ENCODE data around the gene FSTL4.
A peak's percentile ranks its signal among the peaks of the same experiment; 100 is the strongest.

Gene FSTL4

DNA sequence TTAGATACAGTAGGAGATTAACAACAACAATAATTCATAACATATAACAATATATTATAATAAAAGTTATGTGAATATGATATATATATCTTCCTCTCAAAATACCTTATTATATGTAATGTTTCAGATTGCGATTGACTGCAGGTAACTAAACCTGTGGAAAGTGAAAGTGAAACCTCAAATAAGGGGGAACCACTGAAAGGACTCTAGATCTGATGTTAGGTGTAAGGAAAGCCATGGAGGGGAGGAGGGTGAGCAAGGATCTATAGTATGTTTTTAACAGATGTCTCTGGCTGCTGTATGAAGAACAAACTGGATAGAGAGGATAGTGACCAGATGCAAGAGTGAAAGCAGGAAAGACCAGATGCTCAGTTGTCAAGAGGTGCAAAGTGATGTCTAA lies 5.8 kb upstream of the FSTL4 start:
- ChIA-PET POLR2A (no interaction called here), CTCF (no interaction called here)
- DNase-seq (ENCODE audit: low read depth, low spot score), result no peak
- H3K4me3 ChIP-seq (ENCODE audit: low read depth, low read length), result no peak overlapping the region
- TF ChIP-seq, protein P1, sequence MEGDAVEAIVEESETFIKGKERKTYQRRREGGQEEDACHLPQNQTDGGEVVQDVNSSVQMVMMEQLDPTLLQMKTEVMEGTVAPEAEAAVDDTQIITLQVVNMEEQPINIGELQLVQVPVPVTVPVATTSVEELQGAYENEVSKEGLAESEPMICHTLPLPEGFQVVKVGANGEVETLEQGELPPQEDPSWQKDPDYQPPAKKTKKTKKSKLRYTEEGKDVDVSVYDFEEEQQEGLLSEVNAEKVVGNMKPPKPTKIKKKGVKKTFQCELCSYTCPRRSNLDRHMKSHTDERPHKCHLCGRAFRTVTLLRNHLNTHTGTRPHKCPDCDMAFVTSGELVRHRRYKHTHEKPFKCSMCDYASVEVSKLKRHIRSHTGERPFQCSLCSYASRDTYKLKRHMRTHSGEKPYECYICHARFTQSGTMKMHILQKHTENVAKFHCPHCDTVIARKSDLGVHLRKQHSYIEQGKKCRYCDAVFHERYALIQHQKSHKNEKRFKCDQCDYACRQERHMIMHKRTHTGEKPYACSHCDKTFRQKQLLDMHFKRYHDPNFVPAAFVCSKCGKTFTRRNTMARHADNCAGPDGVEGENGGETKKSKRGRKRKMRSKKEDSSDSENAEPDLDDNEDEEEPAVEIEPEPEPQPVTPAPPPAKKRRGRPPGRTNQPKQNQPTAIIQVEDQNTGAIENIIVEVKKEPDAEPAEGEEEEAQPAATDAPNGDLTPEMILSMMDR (IDR thresholded peaks at IDR 0.05; ENCODE audit: insufficient read depth, low read length, missing control alignments), result no peak

DNA sequence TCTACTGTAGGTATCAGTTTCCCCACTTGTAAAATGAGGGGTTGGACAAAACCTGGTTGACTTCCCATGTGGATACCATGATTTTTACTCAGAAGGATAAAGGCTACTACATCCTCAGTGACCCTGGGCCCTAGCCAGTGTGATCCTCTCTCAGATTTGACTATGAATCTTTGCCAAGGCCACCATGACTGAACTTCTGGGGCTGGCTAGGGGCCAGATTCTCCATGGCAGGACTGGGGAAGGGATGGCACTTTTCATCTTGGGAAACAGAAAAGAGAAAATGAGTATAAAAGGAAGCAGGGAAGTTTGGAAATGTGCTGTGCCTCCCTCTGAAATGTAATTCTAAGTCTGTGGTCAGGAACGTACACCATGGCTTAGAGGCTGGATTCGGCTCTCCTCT lies 1.4 kb upstream of the FSTL4 start:
- ChIA-PET CTCF (no interaction called here), POLR2A (no interaction called here)
- DNase-seq (ENCODE audit: low read depth, low spot score), result no peak
- TF ChIP-seq, protein P1 (IDR thresholded peaks at IDR 0.05; ENCODE audit: insufficient read depth, low read length, missing control alignments), result no peak
- no peak overlapping the region for H3K4me3 ChIP-seq (ENCODE audit: low read depth, low read length)

DNA sequence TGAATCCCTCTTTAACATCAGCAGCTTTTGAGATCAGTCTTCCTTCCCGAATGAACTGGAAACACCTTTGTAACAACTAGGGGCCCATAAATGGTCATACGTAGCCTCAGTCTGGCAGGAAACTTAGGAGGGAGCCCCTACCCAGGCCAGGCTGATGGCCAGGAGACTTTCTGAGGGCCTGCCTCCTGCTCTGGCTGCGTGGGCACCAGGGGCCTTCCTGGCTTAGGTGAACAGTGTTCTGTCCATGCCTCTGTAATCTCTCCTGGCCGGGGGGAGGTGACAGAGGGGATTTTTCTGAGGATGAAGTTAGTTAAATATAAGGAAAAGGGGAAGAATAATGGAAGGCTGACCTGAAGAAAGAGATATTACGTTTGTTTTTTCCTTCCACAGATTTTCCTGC lies 843 bp upstream of the FSTL4 start:
- ChIA-PET CTCF (no interaction called here), POLR2A (no interaction called here)
- H3K4me3 ChIP-seq (ENCODE audit: low read depth, low read length), result no peak overlapping the region
- TF ChIP-seq, protein P1 (IDR thresholded peaks at IDR 0.05; ENCODE audit: insufficient read depth, low read length, missing control alignments), result no peak
- no peak for DNase-seq (ENCODE audit: low read depth, low spot score)

DNA sequence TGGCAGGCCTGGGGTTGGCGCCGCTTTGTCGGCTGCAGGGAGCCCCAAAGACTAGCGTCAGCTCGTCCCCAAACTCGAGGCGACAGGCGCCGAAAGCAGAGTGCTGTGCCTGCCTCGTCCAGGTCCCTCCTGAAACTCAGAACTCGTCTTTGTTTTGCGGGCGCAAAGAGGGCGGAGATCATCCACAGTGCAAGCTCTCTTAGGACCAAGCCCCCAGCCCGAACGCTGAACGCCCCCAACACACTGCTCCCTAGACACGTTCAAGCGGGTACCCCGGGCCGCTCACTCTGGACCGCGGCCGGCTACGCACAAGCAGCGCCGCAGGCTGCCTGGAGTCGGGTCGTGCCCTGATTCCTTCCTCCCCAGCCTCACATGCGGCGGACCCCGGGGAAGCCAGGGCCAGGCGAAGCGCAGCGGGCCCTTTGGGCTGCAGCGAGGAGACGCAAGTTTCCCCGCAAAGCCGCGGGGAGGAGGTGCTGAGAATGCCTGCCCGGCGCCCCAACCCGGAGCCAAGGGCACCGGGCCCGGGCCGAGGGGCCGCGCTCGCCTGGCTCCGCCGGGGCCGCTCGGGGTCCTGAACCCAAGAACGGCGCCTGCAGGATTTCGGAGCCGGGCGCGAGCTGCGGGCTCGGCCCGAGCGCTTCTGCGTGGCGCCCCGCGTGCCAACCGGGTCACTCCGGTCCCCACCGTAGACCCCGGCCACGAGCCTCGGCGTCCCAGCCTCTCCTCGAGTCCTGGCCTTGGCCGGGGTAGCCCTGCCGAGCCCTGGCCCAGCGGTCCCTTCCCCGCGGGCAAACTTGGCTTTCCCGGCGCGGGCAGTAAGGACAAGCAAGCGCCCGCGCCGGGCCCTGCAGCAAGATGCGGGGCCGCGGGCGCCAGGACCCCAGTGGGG lies 738 bp downstream of the FSTL4 start:
- ChIA-PET POLR2A (no interaction called here), CTCF (interaction anchor here (1.1 kb wide), 1 partner anchor 500 kb away, joined by 5 read pairs; no protein-coding TSS in a partner anchor)
- no peak overlapping the region for H3K4me3 ChIP-seq (ENCODE audit: low read depth, low read length)
- no peak for DNase-seq (ENCODE audit: low read depth, low spot score)
- TF ChIP-seq, protein P1 (IDR thresholded peaks at IDR 0.05; ENCODE audit: insufficient read depth, low read length, missing control alignments), result no peak

DNA sequence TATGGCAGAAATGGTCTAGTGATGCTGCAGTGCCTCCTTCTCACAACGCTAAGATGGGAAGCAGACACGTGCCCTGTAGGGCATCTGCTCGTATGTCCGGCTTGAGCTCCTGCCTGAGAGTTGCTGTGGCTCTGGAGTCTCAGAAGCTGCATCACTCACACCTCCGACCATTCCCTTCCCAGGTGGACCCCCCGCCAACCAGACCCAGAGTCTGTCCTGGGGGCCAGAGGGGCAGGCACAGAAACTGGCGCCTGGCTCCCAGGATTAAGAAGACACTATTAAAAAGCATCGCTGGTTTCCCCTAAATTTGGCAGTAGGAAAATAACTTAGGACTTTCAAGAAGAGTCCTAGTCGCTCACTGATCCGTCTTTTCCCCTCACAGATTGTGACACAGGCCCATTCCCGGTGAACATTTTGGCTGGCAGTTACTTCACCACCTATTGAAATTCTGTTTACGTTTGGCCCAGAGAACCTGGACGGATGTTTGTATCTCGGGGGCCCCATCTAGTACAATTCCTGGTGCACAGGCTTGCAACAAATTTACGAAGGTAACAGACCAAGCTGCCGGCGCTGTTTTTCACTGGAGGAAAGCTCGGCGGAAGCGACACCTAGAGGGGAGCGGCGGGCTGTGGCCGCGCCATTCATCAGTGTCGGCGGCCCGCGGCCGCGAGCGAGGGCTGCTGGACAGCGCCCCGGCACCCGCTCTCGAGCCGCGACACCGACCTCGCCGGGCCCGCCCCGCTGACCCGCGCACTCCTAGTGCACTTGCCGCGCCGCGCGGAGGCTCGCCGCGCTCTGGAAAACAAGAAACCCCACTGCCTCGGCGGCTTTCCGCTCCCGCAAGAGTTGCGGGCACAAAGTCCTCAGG lies 1.6 kb downstream of the FSTL4 start:
- no peak for DNase-seq (ENCODE audit: low read depth, low spot score)
- no peak overlapping the region for H3K4me3 ChIP-seq (ENCODE audit: low read depth, low read length)
- POLR2A ChIA-PET, result no interaction called here
- TF ChIP-seq, protein P1 (IDR thresholded peaks at IDR 0.05; ENCODE audit: insufficient read depth, low read length, missing control alignments), result peak; percentile 26
- CTCF ChIA-PET, result interaction anchor here (1.1 kb wide), 1 partner anchor 499 kb away, joined by 5 read pairs; no protein-coding TSS in a partner anchor

DNA sequence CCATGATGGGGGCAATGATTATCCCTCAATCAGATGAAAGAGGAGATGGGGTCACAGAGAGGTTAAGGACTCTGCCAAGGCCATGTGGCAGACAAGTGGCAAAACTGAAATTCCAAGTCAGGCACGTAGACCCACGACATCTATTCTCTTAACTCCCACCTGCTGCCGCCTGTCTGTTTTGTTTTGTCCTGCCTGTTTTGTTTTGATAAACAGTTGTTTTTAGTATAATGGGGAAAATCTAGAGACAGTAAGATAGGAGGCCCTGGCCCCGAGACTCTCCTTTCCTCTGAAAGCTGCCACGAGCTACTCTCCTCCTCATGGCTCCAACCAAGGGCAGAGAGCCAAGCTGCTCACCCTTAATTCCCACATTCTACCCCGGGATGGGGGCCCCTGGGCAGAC lies 4.9 kb downstream of the FSTL4 start:
- CTCF ChIA-PET, result interaction anchor here (1.4 kb wide), 1 partner anchor 497 kb away, joined by 4 read pairs; no protein-coding TSS in a partner anchor
- TF ChIP-seq, protein P1 (IDR thresholded peaks at IDR 0.05; ENCODE audit: insufficient read depth, low read length, missing control alignments), result no peak
- no peak for DNase-seq (ENCODE audit: low read depth, low spot score)
- H3K4me3 ChIP-seq (ENCODE audit: low read depth, low read length), result no peak overlapping the region
- POLR2A ChIA-PET, result no interaction called here
